Upper lobe of left lung (tissue), 6 donors: ENCODE data around the gene ITGAX. TPM values are rescaled to one million over a fixed set of nuclear protein-coding genes. Genes with fewer than 3 reads are reported as not detected.

Experiments
- ATAC-seq, 2 donors: fragments of 200-7000 bp; cut with Tn5 transposase; one replicate each; pipeline ENCODE4 v1.9.1; 2022; ENCODE audit warnings: mild to moderate bottlenecking in 2 of 2, moderate library complexity in 2 of 2; ENCODE audit not compliant: low FRiP score in 2 of 2
- DNase-seq, 2 donors: peaks; one replicate each; pipeline ENCODE4 v3.0.0-alpha.2; 2019 to 2020
- H3K27ac ChIP-seq, 4 donors: fragments of 200-600 bp; sonication (generic); one replicate each; pipeline ENCODE4 v1.5.1; 2016 to 2019
- H3K27me3 ChIP-seq, 4 donors: fragments of 200-600 bp; sonication (generic); one replicate each; pipeline ENCODE4 v1.5.1; 2017 to 2019
- H3K36me3 ChIP-seq, 4 donors: fragments of 200-600 bp; sonication (generic); one replicate each; pipeline ENCODE4 v1.5.1; 2016 to 2019
- H3K4me1 ChIP-seq, 4 donors: fragments of 200-600 bp; sonication (generic); one replicate each; pipeline ENCODE4 v1.5.1; 2018 to 2019
- H3K4me3 ChIP-seq, 4 donors: fragments of 200-600 bp; sonication (generic); one replicate each; pipeline ENCODE4 v1.5.1; 2017 to 2019; ENCODE audit warnings: mild to moderate bottlenecking in 2 of 4, moderate library complexity in 1 of 4
- H3K9me3 ChIP-seq, 4 donors: fragments of 200-600 bp; sonication (generic); one replicate each; pipeline ENCODE4 v1.5.1; 2018 to 2019
- EP300 ChIP-seq, 4 donors: sonication (generic); formaldehyde crosslinking; IDR thresholded peaks; one replicate each; pipeline ENCODE4 v1.5.1; 2017; ENCODE audit warnings: antibody characterized with exemption in 4 of 4, control low read depth in 2 of 4
- POLR2A ChIP-seq, 4 donors: fragments of 450-650 bp; IDR thresholded peaks; one replicate each; pipeline ENCODE4 v1.5.1; 2016 to 2017; ENCODE audit warnings: antibody characterized with exemption in 4 of 4, mild to moderate bottlenecking in 2 of 4
- POLR2AphosphoS5 ChIP-seq, 2 donors: sonication (generic); formaldehyde crosslinking; IDR thresholded peaks; one replicate each; pipeline ENCODE4 v1.5.1; 2017; ENCODE audit warnings: antibody characterized with exemption in 2 of 2
- WGBS, 2 donors: methylation state at CpG; one replicate each; pipeline ENCODE4 v1.1.5; 2017 to 2018; 5-methylcytosine and 5-hydroxymethylcytosine counted together
- total RNA-seq, 6 donors: library from RNA; depleted of rRNA in 4 of 6; stranded (reverse); fragments of >200 nt in 4 of 6; gene quantifications; one replicate each; pipeline versions ENCODE4 v1.1.0 to v1.2.1, GENCODE V29; 2016 to 2021
- TF ChIP-seq, protein P1 (sequence below), 6 experiments: fragments of 450-650 bp in 4 of 6; fragments of 200-600 bp in 2 of 6; sonication (generic) in 2 of 6; IDR thresholded peaks; one replicate each; pipeline ENCODE4 v1.5.1; 2016 to 2019; ENCODE audit warnings: antibody characterized with exemption in 6 of 6
- donor health status: DM: no; HTN: no; CAD: no; lungs with moderate emphysema.
- donor health status: DM: no; HTN: yes; CAD: no; lungs with severe emphysema.

Gene ITGAX
- total RNA-seq, 6 donors from 2014 or later, result 24.0 to 318 (median 134) TPM

GRCh38 chr16:31420037-31420436, 65.1 kb downstream of the ITGAX start:
- H3K27ac ChIP-seq, result no peak overlapping the region
- 73 to 77% methylated on average over 3 of the region's 3 CpGs for WGBS, 2 donors
- no peaks in the 10 kb centered on the region for H3K4me1 ChIP-seq
- no peak for TF ChIP-seq EP300 (IDR thresholded peaks at IDR 0.05)
- TF ChIP-seq, protein P1, sequence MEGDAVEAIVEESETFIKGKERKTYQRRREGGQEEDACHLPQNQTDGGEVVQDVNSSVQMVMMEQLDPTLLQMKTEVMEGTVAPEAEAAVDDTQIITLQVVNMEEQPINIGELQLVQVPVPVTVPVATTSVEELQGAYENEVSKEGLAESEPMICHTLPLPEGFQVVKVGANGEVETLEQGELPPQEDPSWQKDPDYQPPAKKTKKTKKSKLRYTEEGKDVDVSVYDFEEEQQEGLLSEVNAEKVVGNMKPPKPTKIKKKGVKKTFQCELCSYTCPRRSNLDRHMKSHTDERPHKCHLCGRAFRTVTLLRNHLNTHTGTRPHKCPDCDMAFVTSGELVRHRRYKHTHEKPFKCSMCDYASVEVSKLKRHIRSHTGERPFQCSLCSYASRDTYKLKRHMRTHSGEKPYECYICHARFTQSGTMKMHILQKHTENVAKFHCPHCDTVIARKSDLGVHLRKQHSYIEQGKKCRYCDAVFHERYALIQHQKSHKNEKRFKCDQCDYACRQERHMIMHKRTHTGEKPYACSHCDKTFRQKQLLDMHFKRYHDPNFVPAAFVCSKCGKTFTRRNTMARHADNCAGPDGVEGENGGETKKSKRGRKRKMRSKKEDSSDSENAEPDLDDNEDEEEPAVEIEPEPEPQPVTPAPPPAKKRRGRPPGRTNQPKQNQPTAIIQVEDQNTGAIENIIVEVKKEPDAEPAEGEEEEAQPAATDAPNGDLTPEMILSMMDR (IDR thresholded peaks at IDR 0.05), result no peak
- no peak for TF ChIP-seq POLR2A (IDR thresholded peaks at IDR 0.05)
- TF ChIP-seq POLR2AphosphoS5 (IDR thresholded peaks at IDR 0.05), result no peak
- DNase-seq (no peak), ATAC-seq (no peak)
- H3K36me3 ChIP-seq, result no peaks in the 10 kb centered on the region
- no peaks in the 10 kb centered on the region for H3K9me3 ChIP-seq
- no peaks in the 10 kb centered on the region for H3K27me3 ChIP-seq
- no peak overlapping the region for H3K4me3 ChIP-seq

- 51 to 58% methylated on average over 6 of the region's 6 CpGs for WGBS, 2 donors
- no peaks in the 10 kb centered on the region for H3K36me3 ChIP-seq
- no peaks in the 10 kb centered on the region for H3K27me3 ChIP-seq
- no peak overlapping the region for H3K27ac ChIP-seq
- no peak overlapping the region for H3K4me3 ChIP-seq
- no peaks in the 10 kb centered on the region for H3K9me3 ChIP-seq
- TF ChIP-seq POLR2AphosphoS5 (IDR thresholded peaks at IDR 0.05) (no peak), EP300 (IDR thresholded peaks at IDR 0.05) (no peak), POLR2A (IDR thresholded peaks at IDR 0.05) (no peak)
- TF ChIP-seq, protein P1 (IDR thresholded peaks at IDR 0.05), result no peak
- ATAC-seq (no peak), DNase-seq (no peak)
- no peaks in the 10 kb centered on the region for H3K4me1 ChIP-seq
Observed at GRCh38 chr16:31421587-31421986, 66.6 kb downstream of the ITGAX start.

- H3K4me1 ChIP-seq, result peaks cover 3 to 6% (median 5%) of the 10 kb centered on the region in 4 donors
- ATAC-seq, result no peak
- WGBS, 2 donors, result 53 to 66% methylated on average over 3 of the region's 3 CpGs
Observed at GRCh38 chr16:31423241-31423640, 68.3 kb downstream of the ITGAX start.

DNA sequence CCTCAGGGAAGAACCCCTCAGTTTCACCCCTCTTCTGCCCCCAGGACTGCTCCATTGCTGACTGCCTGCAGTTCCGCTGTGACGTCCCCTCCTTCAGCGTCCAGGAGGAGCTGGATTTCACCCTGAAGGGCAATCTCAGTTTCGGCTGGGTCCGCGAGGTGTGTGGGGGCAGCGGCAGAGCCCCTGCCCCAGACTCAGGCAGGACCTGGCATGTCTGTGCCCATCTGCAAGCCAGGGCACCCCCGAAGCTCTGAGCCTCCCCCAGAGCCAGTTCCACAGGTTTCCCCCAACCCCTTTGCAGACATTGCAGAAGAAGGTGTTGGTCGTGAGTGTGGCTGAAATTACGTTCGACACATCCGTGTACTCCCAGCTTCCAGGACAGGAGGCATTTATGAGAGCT, 68.8 kb downstream of the ITGAX start:
- no peaks in the 10 kb centered on the region for H3K27me3 ChIP-seq
- peaks cover 3 to 6% (median 5%) of the 10 kb centered on the region in 4 donors for H3K4me1 ChIP-seq
- H3K4me3 ChIP-seq, result no peak overlapping the region
- 80 to 89% methylated on average over 10 to 12 of the region's 12 CpGs for WGBS, 2 donors
- TF ChIP-seq POLR2A (IDR thresholded peaks at IDR 0.05) (no peak), EP300 (IDR thresholded peaks at IDR 0.05) (no peak), POLR2AphosphoS5 (IDR thresholded peaks at IDR 0.05) (no peak)
- TF ChIP-seq, protein P1 (IDR thresholded peaks at IDR 0.05), result no peak
- H3K27ac ChIP-seq, result no peak overlapping the region
- H3K36me3 ChIP-seq, result no peaks in the 10 kb centered on the region
- DNase-seq (no peak), ATAC-seq (no peak)
- no peaks in the 10 kb centered on the region for H3K9me3 ChIP-seq

More at GRCh38 chr16:31423241-31423640, 68.3 kb downstream of the ITGAX start:
- Histone ChIP-seq H3K36me3 (no peaks in the 10 kb centered on the region), H3K27ac (no peak overlapping the region), H3K9me3 (no peaks in the 10 kb centered on the region), H3K4me3 (no peak overlapping the region), H3K27me3 (no peaks in the 10 kb centered on the region)
- TF ChIP-seq EP300 (IDR thresholded peaks at IDR 0.05), result no peak
- TF ChIP-seq, protein P1 (IDR thresholded peaks at IDR 0.05), result no peak
- TF ChIP-seq POLR2AphosphoS5 (IDR thresholded peaks at IDR 0.05), result no peak
- TF ChIP-seq POLR2A (IDR thresholded peaks at IDR 0.05), result no peak
- no peak for DNase-seq
